PC-3 (cell line): ENCODE measurements around the gene POLA2. TPM values are rescaled to one million over a fixed set of nuclear protein-coding genes. Genes with fewer than 3 reads are reported as not detected.

Source experiments
- ATAC-seq: fragments of 200-7000 bp; cut with Tn5 transposase; 2 replicates; pipeline ENCODE4 v1.9.1; 2020; ENCODE audit warnings: mild to moderate bottlenecking, moderate library complexity
- BruUV-seq: library from RNA; stranded (reverse); fragments of 400-500 nt; replicated peaks from 2 replicates; lab custom pipeline; 2021; lab: Mats Ljungman, UMichigan
- CTCF ChIA-PET: fragments of 300-600 bp; sonication (Branson Sonifier 250); formaldehyde crosslinking; loops from one replicate; lab custom pipeline; 2022; ENCODE audit warnings: antibody characterized with exemption; lab: Charles Lee
- POLR2A ChIA-PET: fragments of 300-600 bp; sonication (Branson Sonifier 250); formaldehyde crosslinking; loops from one replicate; lab custom pipeline; 2022; ENCODE audit warnings: antibody characterized with exemption; ENCODE audit not compliant: unreplicated experiment; lab: Charles Lee
- DNase-seq: peaks from one replicate; pipeline ENCODE4 v3.0.0-alpha.2; 2015
- H2AFZ ChIP-seq: fragments of 300-600 bp; sonication (generic); 2 replicates; pipeline ENCODE4 v1.6.0; 2016; ENCODE audit warnings: antibody characterized with exemption, low read length
- H3F3A ChIP-seq: fragments of 300-600 bp; sonication (generic); one replicate; pipeline ENCODE4 v1.6.0; 2017; ENCODE audit warnings: antibody characterized with exemption, low read length, control low read depth, mild to moderate bottlenecking; ENCODE audit not compliant: unreplicated experiment
- H3K27ac ChIP-seq: fragments of 300-600 bp; sonication (generic); 2 replicates; pipeline ENCODE4 v1.5.1; 2016; ENCODE audit warnings: mild to moderate bottlenecking, low read length
- H3K27me3 ChIP-seq: fragments of 300-600 bp; sonication (generic); 2 replicates; pipeline ENCODE4 v1.6.1; 2016; ENCODE audit warnings: low read length, mixed read lengths
- H3K36me3 ChIP-seq: fragments of 300-600 bp; sonication (generic); 2 replicates; pipeline ENCODE4 v1.6.1; 2016; ENCODE audit warnings: low read depth, mixed run types, low read length, mixed read lengths
- H3K4me1 ChIP-seq: fragments of 300-600 bp; sonication (generic); 2 replicates; pipeline ENCODE4 v1.5.1; 2016; ENCODE audit warnings: low read length; ENCODE audit not compliant: insufficient read depth
- H3K4me2 ChIP-seq: fragments of 300-600 bp; sonication (generic); 2 replicates; pipeline ENCODE4 v1.6.0; 2016; ENCODE audit warnings: low read length
- H3K4me3 ChIP-seq: fragments of 300-600 bp; sonication (generic); 2 replicates; pipeline ENCODE4 v1.5.1; 2016; ENCODE audit warnings: mild to moderate bottlenecking, low read length, mixed read lengths
- H3K79me2 ChIP-seq: fragments of 300-600 bp; sonication (generic); 2 replicates; pipeline ENCODE4 v1.6.1; 2017; ENCODE audit warnings: low read length, mixed read lengths
- H3K9ac ChIP-seq: fragments of 300-600 bp; sonication (generic); 2 replicates; pipeline ENCODE4 v1.6.0; 2016; ENCODE audit warnings: mild to moderate bottlenecking, low read length
- H3K9me2 ChIP-seq: fragments of 300-600 bp; sonication (generic); replicated peaks from 2 replicates; pipeline ENCODE4 v1.6.1; 2016; ENCODE audit warnings: mixed run types, low read length, mixed read lengths
- H3K9me3 ChIP-seq: fragments of 300-600 bp; sonication (generic); 2 replicates; pipeline ENCODE4 v1.6.1; 2016; ENCODE audit warnings: low read length, mixed read lengths
- H4K20me1 ChIP-seq: fragments of 300-600 bp; sonication (generic); 2 replicates; pipeline ENCODE4 v1.6.1; 2016; ENCODE audit warnings: low read length, mixed read lengths
- EZH2 ChIP-seq: fragments of 300-600 bp; sonication (generic); IDR thresholded peaks from one replicate; pipeline ENCODE4 v1.6.1; 2017; ENCODE audit warnings: antibody characterized with exemption, mild to moderate bottlenecking, low read length; ENCODE audit not compliant: unreplicated experiment
- EZH2phosphoT487 ChIP-seq: fragments of 300-600 bp; sonication (generic); IDR thresholded peaks from 2 replicates; pipeline ENCODE4 v1.6.1; 2018; ENCODE audit warnings: mild to moderate bottlenecking, antibody characterized with exemption, low read length, borderline replicate concordance
- intact Hi-C: fragments of 100-400 bp; cut with micrococcal nuclease; formaldehyde crosslinking; loops from 2 replicates; pipeline ENCODE4 v1.9.0; 2023
- total RNA-seq: library from RNA; depleted of rRNA; stranded (reverse); fragments of >200 nt; gene quantifications from 2 replicates; pipeline ENCODE4 v1.2.3, GENCODE V29; 2014
- TF ChIP-seq, protein P1 (sequence below): fragments of 300-600 bp; sonication (generic); conservative IDR thresholded peaks from 2 replicates; pipeline ENCODE4 v1.5.1; 2017; ENCODE audit warnings: antibody characterized with exemption, low read depth, mild to moderate bottlenecking, low read length

The POLA2 gene
- total RNA-seq, 1 experiment from 2014 or later, result 29.0 TPM

- H3K9me3 ChIP-seq, result no peaks in the 10 kb centered on the region
- H3F3A ChIP-seq, result no peaks in the 10 kb centered on the region
- no peaks in the 10 kb centered on the region for H3K79me2 ChIP-seq
- no peak overlapping the region for H3K9ac ChIP-seq
- no peak overlapping the region for H2AFZ ChIP-seq
- H4K20me1 ChIP-seq, result no peaks in the 10 kb centered on the region
- no TSS peak for BruUV-seq
- H3K4me1 ChIP-seq, result peaks cover 9% of the 10 kb centered on the region
- H3K4me2 ChIP-seq, result peak overlapping the region; percentile 10
- H3K36me3 ChIP-seq, result no peaks in the 10 kb centered on the region
- intact Hi-C loops, result no loop called here
- no peak for DNase-seq
- no peak for TF ChIP-seq EZH2
- TF ChIP-seq, protein P1, sequence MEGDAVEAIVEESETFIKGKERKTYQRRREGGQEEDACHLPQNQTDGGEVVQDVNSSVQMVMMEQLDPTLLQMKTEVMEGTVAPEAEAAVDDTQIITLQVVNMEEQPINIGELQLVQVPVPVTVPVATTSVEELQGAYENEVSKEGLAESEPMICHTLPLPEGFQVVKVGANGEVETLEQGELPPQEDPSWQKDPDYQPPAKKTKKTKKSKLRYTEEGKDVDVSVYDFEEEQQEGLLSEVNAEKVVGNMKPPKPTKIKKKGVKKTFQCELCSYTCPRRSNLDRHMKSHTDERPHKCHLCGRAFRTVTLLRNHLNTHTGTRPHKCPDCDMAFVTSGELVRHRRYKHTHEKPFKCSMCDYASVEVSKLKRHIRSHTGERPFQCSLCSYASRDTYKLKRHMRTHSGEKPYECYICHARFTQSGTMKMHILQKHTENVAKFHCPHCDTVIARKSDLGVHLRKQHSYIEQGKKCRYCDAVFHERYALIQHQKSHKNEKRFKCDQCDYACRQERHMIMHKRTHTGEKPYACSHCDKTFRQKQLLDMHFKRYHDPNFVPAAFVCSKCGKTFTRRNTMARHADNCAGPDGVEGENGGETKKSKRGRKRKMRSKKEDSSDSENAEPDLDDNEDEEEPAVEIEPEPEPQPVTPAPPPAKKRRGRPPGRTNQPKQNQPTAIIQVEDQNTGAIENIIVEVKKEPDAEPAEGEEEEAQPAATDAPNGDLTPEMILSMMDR, result peak; percentile 33; the same call in 1 of the 2 replicates
- no peaks in the 10 kb centered on the region for H3K9me2 ChIP-seq
- H3K4me3 ChIP-seq, result no peak overlapping the region
- ChIA-PET POLR2A (no interaction called here), CTCF (interaction anchor here (0.6 kb wide), 1 partner anchor 95 kb away, joined by 5 read pairs; no protein-coding TSS in a partner anchor)
- H3K27ac ChIP-seq, result no peak overlapping the region
- no peaks in the 10 kb centered on the region for H3K27me3 ChIP-seq
- no peak; the same call in 1 of the 2 replicates for ATAC-seq
These were observed 36.3 kb upstream of the POLA2 start for GRCh38 chr11:65225279-65226102.

DNA sequence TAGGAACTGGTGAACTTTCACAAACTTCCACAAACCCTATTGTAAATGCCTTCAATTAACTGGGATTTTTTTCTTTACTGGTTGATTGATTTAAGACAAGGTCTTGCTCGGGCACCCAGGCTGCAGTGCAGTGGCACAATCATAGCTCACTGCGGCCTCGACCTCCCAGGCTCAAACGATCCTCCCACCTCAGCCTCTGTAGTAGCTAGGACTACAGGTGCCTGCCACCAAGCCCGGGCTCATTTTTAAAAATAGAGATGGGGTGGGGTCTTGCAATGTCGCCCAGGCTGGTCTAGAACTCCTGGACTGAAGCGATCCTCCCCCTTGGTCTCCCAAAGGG lies 35.7 kb upstream of the POLA2 start:
- no peaks in the 10 kb centered on the region for H3K36me3 ChIP-seq
- H3K9me3 ChIP-seq, result no peaks in the 10 kb centered on the region
- H3F3A ChIP-seq, result no peaks in the 10 kb centered on the region
- ChIA-PET CTCF (no interaction called here), POLR2A (no interaction called here)
- H3K27me3 ChIP-seq, result no peaks in the 10 kb centered on the region
- H3K4me2 ChIP-seq, result no peak overlapping the region
- no TSS peak for BruUV-seq
- H4K20me1 ChIP-seq, result no peaks in the 10 kb centered on the region
- H3K4me3 ChIP-seq, result no peak overlapping the region
- H2AFZ ChIP-seq, result no peak overlapping the region
- H3K4me1 ChIP-seq, result peaks cover 9% of the 10 kb centered on the region
- intact Hi-C loops, result no loop called here
- TF ChIP-seq EZH2 (no peak), EZH2phosphoT487 (no peak)
- TF ChIP-seq, protein P1, result no peak
- DNase-seq (no peak), ATAC-seq (no peak)
- no peaks in the 10 kb centered on the region for H3K9me2 ChIP-seq
- no peak overlapping the region for H3K27ac ChIP-seq
- no peaks in the 10 kb centered on the region for H3K79me2 ChIP-seq
- no peak overlapping the region for H3K9ac ChIP-seq

- POLR2A ChIA-PET, result no interaction called here
- Histone ChIP-seq H3K36me3 (no peaks in the 10 kb centered on the region), H3K27me3 (no peaks in the 10 kb centered on the region), H2AFZ (no peak overlapping the region), H3K4me2 (no peak overlapping the region), H4K20me1 (no peaks in the 10 kb centered on the region), H3K9me3 (no peaks in the 10 kb centered on the region), H3K79me2 (no peaks in the 10 kb centered on the region), H3K9me2 (no peaks in the 10 kb centered on the region), H3F3A (no peaks in the 10 kb centered on the region), H3K4me1 (peaks cover 18% of the 10 kb centered on the region), H3K4me3 (no peak overlapping the region), H3K27ac (no peak overlapping the region), H3K9ac (no peak overlapping the region)
- ATAC-seq (no peak), DNase-seq (no peak)
- no peak for TF ChIP-seq EZH2
- TF ChIP-seq, protein P1, result no peak
- no peak for TF ChIP-seq EZH2phosphoT487
- intact Hi-C loops, result no loop called here
- no TSS peak for BruUV-seq
- CTCF ChIA-PET, result no interaction called here
These were observed 33.9 kb upstream of the POLA2 start for GRCh38 chr11:65227879-65228278.
